ENCODE data around the gene RPP40. TPM values are rescaled to one million over a fixed set of nuclear protein-coding genes. Genes with fewer than 3 reads are reported as not detected.

Gene RPP40
- polyA plus RNA-seq, 1 of the 3 experiments (the other 2 are of a cell fraction) = 9.8 TPM

DNA sequence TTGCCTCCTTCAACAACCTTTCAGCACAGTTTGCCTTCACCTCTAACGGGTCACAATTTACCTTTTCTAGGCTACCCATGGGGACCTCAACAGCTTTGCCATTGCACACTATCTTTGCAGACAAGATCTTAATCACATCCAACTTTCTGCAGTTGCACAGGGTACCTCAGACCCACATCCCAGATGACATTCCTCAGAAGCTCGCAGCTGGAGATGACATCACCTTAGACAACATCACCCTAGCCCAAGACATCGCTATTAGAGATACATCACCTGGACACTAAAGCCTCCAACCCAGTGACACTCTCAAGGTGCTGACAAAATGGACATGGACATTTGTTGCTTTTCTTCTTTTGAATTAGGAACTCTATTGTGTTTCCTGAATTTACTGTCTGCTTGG lies 38.6 kb upstream of the RPP40 start:
- CTCF ChIA-PET = no interaction called here

More for the DNA sequence above, 38.6 kb upstream of the RPP40 start:
- TF ChIP-seq SIN3A (IDR thresholded peaks at IDR 0.05; ENCODE audit: borderline replicate concordance, low read depth, low read length) = no peak
- TF ChIP-seq, protein P1, sequence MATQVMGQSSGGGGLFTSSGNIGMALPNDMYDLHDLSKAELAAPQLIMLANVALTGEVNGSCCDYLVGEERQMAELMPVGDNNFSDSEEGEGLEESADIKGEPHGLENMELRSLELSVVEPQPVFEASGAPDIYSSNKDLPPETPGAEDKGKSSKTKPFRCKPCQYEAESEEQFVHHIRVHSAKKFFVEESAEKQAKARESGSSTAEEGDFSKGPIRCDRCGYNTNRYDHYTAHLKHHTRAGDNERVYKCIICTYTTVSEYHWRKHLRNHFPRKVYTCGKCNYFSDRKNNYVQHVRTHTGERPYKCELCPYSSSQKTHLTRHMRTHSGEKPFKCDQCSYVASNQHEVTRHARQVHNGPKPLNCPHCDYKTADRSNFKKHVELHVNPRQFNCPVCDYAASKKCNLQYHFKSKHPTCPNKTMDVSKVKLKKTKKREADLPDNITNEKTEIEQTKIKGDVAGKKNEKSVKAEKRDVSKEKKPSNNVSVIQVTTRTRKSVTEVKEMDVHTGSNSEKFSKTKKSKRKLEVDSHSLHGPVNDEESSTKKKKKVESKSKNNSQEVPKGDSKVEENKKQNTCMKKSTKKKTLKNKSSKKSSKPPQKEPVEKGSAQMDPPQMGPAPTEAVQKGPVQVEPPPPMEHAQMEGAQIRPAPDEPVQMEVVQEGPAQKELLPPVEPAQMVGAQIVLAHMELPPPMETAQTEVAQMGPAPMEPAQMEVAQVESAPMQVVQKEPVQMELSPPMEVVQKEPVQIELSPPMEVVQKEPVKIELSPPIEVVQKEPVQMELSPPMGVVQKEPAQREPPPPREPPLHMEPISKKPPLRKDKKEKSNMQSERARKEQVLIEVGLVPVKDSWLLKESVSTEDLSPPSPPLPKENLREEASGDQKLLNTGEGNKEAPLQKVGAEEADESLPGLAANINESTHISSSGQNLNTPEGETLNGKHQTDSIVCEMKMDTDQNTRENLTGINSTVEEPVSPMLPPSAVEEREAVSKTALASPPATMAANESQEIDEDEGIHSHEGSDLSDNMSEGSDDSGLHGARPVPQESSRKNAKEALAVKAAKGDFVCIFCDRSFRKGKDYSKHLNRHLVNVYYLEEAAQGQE (IDR thresholded peaks at IDR 0.05; ENCODE audit: low read depth, low read length) = no peak
- TF ChIP-seq, protein P2, sequence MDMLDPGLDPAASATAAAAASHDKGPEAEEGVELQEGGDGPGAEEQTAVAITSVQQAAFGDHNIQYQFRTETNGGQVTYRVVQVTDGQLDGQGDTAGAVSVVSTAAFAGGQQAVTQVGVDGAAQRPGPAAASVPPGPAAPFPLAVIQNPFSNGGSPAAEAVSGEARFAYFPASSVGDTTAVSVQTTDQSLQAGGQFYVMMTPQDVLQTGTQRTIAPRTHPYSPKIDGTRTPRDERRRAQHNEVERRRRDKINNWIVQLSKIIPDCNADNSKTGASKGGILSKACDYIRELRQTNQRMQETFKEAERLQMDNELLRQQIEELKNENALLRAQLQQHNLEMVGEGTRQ (IDR thresholded peaks at IDR 0.05; ENCODE audit: borderline replicate concordance, low read depth, low read length) = no peak
- no peak for TF ChIP-seq RFX5 (IDR thresholded peaks at IDR 0.05; ENCODE audit: low read length)
- TF ChIP-seq, protein P3, sequence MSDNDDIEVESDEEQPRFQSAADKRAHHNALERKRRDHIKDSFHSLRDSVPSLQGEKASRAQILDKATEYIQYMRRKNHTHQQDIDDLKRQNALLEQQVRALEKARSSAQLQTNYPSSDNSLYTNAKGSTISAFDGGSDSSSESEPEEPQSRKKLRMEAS (IDR thresholded peaks at IDR 0.05; ENCODE audit: low read depth) = no peak
- TF ChIP-seq SMC3 (IDR thresholded peaks at IDR 0.05; ENCODE audit: low read depth, low read length) = no peak
- TF ChIP-seq EP300 (IDR thresholded peaks at IDR 0.05; ENCODE audit: borderline replicate concordance in 1 of 2, low read depth in 1 of 2, low read length in 1 of 2) = no peak
- no peak for TF ChIP-seq CHD2 (IDR thresholded peaks at IDR 0.05; ENCODE audit: low read length, partially characterized antibody)
- TF ChIP-seq RAD21 (IDR thresholded peaks at IDR 0.05; ENCODE audit: low read length) = no peak
- no peak for TF ChIP-seq RXRA (IDR thresholded peaks at IDR 0.05; ENCODE audit: borderline replicate concordance, low read depth)
- no peak for TF ChIP-seq POLR2AphosphoS5 (IDR thresholded peaks at IDR 0.05; ENCODE audit: low read depth, low read length)
- TF ChIP-seq, protein P4, sequence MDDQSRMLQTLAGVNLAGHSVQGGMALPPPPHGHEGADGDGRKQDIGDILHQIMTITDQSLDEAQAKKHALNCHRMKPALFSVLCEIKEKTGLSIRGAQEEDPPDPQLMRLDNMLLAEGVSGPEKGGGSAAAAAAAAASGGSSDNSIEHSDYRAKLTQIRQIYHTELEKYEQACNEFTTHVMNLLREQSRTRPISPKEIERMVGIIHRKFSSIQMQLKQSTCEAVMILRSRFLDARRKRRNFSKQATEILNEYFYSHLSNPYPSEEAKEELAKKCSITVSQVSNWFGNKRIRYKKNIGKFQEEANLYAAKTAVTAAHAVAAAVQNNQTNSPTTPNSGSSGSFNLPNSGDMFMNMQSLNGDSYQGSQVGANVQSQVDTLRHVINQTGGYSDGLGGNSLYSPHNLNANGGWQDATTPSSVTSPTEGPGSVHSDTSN (IDR thresholded peaks at IDR 0.05) = no peak
- TF ChIP-seq MEF2A (IDR thresholded peaks at IDR 0.05; ENCODE audit: borderline replicate concordance, low read depth) = no peak
- TF ChIP-seq TAF1 (IDR thresholded peaks at IDR 0.05; ENCODE audit: borderline replicate concordance, low read depth, low read length) = no peak
- TF ChIP-seq ELF1 (IDR thresholded peaks at IDR 0.05) = no peak
- TF ChIP-seq FOXM1 (IDR thresholded peaks at IDR 0.05; ENCODE audit: low read depth) = no peak
- TF ChIP-seq, protein P5, sequence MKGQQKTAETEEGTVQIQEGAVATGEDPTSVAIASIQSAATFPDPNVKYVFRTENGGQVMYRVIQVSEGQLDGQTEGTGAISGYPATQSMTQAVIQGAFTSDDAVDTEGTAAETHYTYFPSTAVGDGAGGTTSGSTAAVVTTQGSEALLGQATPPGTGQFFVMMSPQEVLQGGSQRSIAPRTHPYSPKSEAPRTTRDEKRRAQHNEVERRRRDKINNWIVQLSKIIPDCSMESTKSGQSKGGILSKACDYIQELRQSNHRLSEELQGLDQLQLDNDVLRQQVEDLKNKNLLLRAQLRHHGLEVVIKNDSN (IDR thresholded peaks at IDR 0.05; ENCODE audit: borderline replicate concordance, low read depth) = no peak
- no peak for TF ChIP-seq FOSL2 (IDR thresholded peaks at IDR 0.05; ENCODE audit: borderline replicate concordance, low read depth)
- Histone ChIP-seq H3K79me2 (ENCODE audit: insufficient read depth) (no peaks in the 10 kb centered on the region), H3K27ac (ENCODE audit: low read depth in 2 of 2, low read length in 1 of 2) (no peak overlapping the region), H3K9me2 (no peaks in the 10 kb centered on the region), H3F3A (replicated peaks; ENCODE audit: insufficient read depth) (no peaks in the 10 kb centered on the region), H3K4me1 (ENCODE audit: control insufficient read depth in 1 of 2, insufficient read depth in 2 of 2, low read depth in 1 of 2, low read length in 1 of 2) (no peaks in the 10 kb centered on the region), H3K9me3 (no peaks in the 10 kb centered on the region), H3K4me2 (no peak overlapping the region), H3K27me3 (ENCODE audit: insufficient read depth) (no peaks in the 10 kb centered on the region), H2AFZ (ENCODE audit: low read depth) (no peak overlapping the region), H3K9ac (no peak overlapping the region), H3K4me3 (ENCODE audit: low read depth in 2 of 2, low read length in 1 of 2) (no peak overlapping the region), H4K20me1 (ENCODE audit: insufficient read depth) (no peaks in the 10 kb centered on the region), H3K36me3 (replicated peaks in 1 of 2; ENCODE audit: control insufficient read depth in 1 of 2, insufficient read depth in 2 of 2, low read length in 1 of 2) (no peaks in the 10 kb centered on the region)
- 89% methylated on average over 3 of the region's 3 CpGs for WGBS (ENCODE audit: low lambda C conversion rate)
- POLR2A ChIA-PET = no interaction called here
- no peak for DNase-seq

Measured in SK-N-SH (cell line).